IgD-negative memory B cell (primary cell): Measurements from ENCODE around the gene STRADB. TPM values are rescaled to one million over a fixed set of nuclear protein-coding genes. Genes with fewer than 3 reads are reported as not detected.

Source experiments
- H3K27ac Mint-ChIP-seq, 3 donors: one replicate each; pipeline ENCODE4 v1.8.0; 2020 to 2022; ENCODE audit warnings: mild to moderate bottlenecking in 3 of 3, mixed read lengths in 3 of 3, moderate library complexity in 1 of 3
- H3K27me3 Mint-ChIP-seq: one replicate; pipeline ENCODE4 v1.8.0; 2021; ENCODE audit warnings: mixed read lengths
- H3K36me3 Mint-ChIP-seq: one replicate; pipeline ENCODE4 v1.8.0; 2020; ENCODE audit warnings: mild to moderate bottlenecking, mixed read lengths
- H3K4me1 Mint-ChIP-seq, 3 donors: one replicate each; pipeline ENCODE4 v1.8.0; 2020 to 2022; ENCODE audit warnings: mixed read lengths in 3 of 3, mild to moderate bottlenecking in 1 of 3
- H3K4me3 Mint-ChIP-seq, 4 donors: one replicate each; pipeline ENCODE4 v1.8.0; 2020 to 2022; ENCODE audit warnings: mild to moderate bottlenecking in 4 of 4, mixed read lengths in 4 of 4, moderate library complexity in 3 of 4
- H3K9me3 Mint-ChIP-seq, 3 donors: one replicate each; pipeline ENCODE4 v1.8.0; 2020 to 2021; ENCODE audit warnings: mixed read lengths in 3 of 3, mild to moderate bottlenecking in 1 of 3
- polyA plus RNA-seq: library from polyadenylated mRNA; unstranded; fragments of 300-500 nt; fragmentation: Illumina TruSeq; gene quantifications from one replicate; pipeline ENCODE4 v1.2.3, GENCODE V29; 2021

Gene STRADB
- polyA plus RNA-seq, 1 donor from 2014 or later: 40.0 TPM

DNA sequence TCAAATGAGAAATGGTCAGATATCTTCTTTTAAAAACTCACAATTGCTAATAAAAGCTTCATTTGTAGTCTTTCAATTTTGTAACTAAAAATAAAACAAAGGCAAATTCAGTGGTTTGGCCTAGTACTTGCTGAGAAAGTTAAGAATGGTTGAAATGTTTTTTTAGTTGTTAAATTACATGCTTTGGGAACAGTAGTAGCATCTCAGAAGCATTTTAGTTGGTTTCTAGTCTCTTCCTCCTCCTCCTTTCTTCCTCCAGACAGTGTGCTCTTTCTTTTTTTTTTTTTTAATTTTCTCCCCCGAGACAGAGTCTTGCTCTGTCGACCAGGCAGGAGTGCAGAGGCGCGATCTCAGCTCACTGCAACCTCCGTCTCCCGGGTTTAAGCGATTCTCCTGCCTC lies 10.1 kb upstream of the STRADB start:
- Mint-ChIP-seq H3K36me3 (peaks cover 2% of the 10 kb centered on the region), H3K27me3 (no peaks in the 10 kb centered on the region), H3K4me3 (peak overlapping the region; percentile 47 to 89 (median 68)), H3K27ac (no peak overlapping the region), H3K9me3 (no peaks in the 10 kb centered on the region), H3K4me1 (peaks cover 11 to 38% (median 36%) of the 10 kb centered on the region in 3 donors)

DNA sequence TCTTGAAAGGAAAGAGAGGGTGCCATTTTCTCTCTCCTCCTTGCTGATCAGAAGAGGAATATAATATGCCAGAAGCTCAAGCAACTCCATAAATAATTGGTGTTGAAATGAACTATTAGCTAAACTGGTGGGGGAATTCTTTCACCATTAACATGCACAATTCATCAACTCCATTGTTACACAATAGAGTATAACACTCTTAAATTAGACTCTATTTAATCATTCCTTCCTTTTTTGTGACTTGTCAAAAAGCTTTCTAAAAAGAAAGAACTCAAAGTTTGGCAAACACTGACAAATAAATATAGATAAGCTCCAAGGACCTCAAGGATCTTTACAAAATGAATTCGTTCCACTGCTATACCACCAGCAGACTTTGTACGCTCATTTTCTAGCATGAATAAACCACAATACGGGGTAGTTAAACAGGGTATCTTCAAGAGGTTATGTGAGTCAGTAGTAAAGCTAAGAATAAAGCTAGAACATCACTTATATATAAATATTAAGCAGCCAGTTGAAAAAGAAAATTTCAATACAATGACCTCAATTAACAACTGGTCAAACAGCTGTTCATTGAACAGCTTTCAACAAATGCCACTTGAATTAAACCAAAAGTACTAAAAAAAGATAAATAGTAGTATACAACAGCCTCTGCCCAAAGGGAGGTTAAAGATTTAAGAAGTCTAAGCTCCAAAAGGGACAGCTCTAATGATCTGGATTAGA lies 6.6 kb upstream of the STRADB start:
- no peak overlapping the region for H3K27ac Mint-ChIP-seq

GRCh38 chr2:201447086-201447485 lies 4.5 kb upstream of the STRADB start:
- H3K9me3 Mint-ChIP-seq: no peaks in the 10 kb centered on the region
- H3K4me1 Mint-ChIP-seq: peaks cover 26 to 43% (median 40%) of the 10 kb centered on the region in 3 donors
- no peaks in the 10 kb centered on the region for H3K27me3 Mint-ChIP-seq
- H3K36me3 Mint-ChIP-seq: peaks cover 1% of the 10 kb centered on the region
- no peak overlapping the region for H3K27ac Mint-ChIP-seq
- H3K4me3 Mint-ChIP-seq: peak overlapping the region in 1 of 4 donors; percentile 23

More for the DNA sequence above, 6.6 kb upstream of the STRADB start:
- Mint-ChIP-seq H3K27me3 (no peaks in the 10 kb centered on the region), H3K9me3 (no peaks in the 10 kb centered on the region), H3K4me1 (peaks cover 29 to 54% (median 49%) of the 10 kb centered on the region in 3 donors), H3K4me3 (peak overlapping the region in 1 of 4 donors; percentile 28), H3K36me3 (peaks cover 1% of the 10 kb centered on the region)

DNA sequence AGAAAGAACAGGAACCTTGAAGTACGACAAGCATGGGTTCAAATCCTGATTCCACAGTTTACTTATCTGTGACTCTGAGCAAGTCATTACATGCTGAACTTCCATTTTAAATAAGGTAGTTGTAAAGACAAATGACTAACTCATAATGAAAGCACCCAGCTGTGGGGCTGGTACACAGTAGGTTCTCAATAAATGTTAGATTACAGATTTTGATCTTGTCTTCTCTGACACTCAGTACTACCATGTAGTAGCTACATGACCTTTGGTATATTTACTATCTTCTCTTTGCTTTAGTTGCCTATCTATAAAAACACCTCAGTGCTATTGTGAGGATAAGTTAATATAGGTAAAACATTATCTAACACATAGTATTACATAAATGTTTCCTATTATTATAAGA lies 3.5 kb upstream of the STRADB start:
- Mint-ChIP-seq H3K27me3 (no peaks in the 10 kb centered on the region), H3K4me1 (peaks cover 26 to 46% (median 43%) of the 10 kb centered on the region in 3 donors), H3K9me3 (no peaks in the 10 kb centered on the region), H3K4me3 (peak overlapping the region in 2 of 4 donors; percentile 46 to 83), H3K36me3 (peaks cover 1% of the 10 kb centered on the region), H3K27ac (no peak overlapping the region)

DNA sequence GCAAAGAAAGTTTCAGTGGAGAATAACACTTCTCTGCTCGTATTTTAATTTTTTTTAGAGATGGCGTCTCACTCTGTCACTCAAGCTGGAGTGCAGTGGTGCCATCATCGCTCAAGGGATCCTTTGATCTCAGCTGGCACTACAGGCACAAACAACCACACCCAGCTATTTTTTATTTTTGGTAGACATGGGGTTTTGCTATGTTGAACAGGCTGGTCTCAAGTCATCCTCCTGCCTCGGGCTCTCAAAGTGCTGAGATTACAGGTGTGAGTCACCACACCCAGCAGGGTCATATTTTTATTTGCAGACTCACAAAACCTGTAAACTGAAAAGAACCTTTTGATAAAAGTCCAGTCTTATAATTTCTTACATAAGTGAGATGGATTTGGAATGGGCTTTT lies 2.8 kb upstream of the STRADB start:
- Mint-ChIP-seq H3K36me3 (peaks cover 1% of the 10 kb centered on the region), H3K27me3 (no peaks in the 10 kb centered on the region), H3K9me3 (no peaks in the 10 kb centered on the region), H3K4me1 (peaks cover 26 to 48% (median 48%) of the 10 kb centered on the region in 3 donors), H3K4me3 (peak overlapping the region; percentile 49 to 83 (median 60)), H3K27ac (peak overlapping the region in 1 of 3 donors; percentile 76)

DNA sequence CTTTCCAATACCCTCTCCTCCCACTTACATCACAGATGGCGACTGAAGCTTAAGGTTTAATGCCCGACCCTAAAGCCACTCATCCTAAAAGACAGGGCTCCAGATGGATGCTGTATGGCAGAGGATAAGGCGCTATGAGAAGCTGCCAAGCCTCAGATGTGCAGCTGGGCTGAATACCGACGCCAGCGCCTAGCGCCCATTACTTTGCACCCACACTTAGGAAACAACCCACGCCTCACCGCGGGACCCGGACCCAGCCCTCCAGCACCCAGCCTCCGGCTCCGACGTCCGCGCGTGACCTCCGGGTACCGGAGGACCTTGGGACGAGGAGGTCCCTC lies 617 bp upstream of the STRADB start:
- H3K36me3 Mint-ChIP-seq: peaks cover 1% of the 10 kb centered on the region
- H3K4me3 Mint-ChIP-seq: peak overlapping the region; percentile 98 to 100 (median 99)
- no peaks in the 10 kb centered on the region for H3K27me3 Mint-ChIP-seq
- H3K27ac Mint-ChIP-seq: peak overlapping the region; percentile 96 to 99 (median 98)
- H3K9me3 Mint-ChIP-seq: no peaks in the 10 kb centered on the region
- H3K4me1 Mint-ChIP-seq: peaks cover 23 to 49% (median 39%) of the 10 kb centered on the region in 3 donors

GRCh38 chr2:201452058-201452921 lies 750 bp downstream of the STRADB start:
- Mint-ChIP-seq H3K27ac (peak overlapping the region; percentile 71 to 99 (median 96)), H3K36me3 (peaks cover 1% of the 10 kb centered on the region)

DNA sequence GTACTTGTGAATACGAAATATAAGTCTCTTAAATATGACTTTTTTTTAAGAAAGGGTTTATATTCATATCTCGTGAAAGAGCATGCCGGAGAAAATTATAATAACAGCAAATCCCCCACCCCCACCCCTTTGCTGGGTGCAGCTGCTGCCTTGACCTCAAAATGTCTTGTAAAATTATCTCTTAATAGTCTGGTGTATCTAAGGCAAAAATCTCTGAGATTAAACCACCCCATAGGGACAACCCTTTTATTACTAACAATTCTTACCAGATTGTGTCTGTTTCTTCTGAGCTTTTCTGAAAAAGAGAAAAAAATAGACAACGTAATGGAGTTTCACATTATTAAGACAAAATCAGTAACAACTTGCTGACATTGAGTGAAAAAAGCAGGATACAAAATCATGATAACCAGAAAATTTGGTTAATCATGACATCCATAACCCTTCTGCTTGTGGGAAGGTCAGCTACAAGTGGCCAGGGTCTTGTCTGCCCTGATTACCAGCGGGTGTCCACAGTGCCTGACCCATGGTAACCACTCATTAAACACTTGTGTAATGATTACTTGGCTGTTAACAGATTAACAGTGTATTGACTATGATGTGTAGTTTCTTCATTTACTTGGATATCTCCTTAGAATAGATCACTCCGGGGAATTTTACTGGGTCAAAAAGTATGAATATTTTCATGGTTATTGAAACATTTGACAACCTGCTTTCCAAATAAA lies 1.5 kb downstream of the STRADB start:
- Mint-ChIP-seq H3K4me3 (peak overlapping the region in 3 of 4 donors; percentile 27 to 100 (median 75)), H3K27ac (peak overlapping the region in 1 of 3 donors; percentile 99), H3K9me3 (no peaks in the 10 kb centered on the region), H3K36me3 (peaks cover 1% of the 10 kb centered on the region), H3K27me3 (no peaks in the 10 kb centered on the region), H3K4me1 (peaks cover 17 to 36% (median 22%) of the 10 kb centered on the region in 3 donors)

More at GRCh38 chr2:201452058-201452921, 750 bp downstream of the STRADB start:
- Mint-ChIP-seq H3K9me3 (no peaks in the 10 kb centered on the region), H3K4me1 (peaks cover 20 to 42% (median 29%) of the 10 kb centered on the region in 3 donors), H3K4me3 (peak overlapping the region; percentile 86 to 100 (median 91)), H3K27me3 (no peaks in the 10 kb centered on the region)

GRCh38 chr2:201458381-201458780 lies 6.8 kb downstream of the STRADB start:
- H3K27ac Mint-ChIP-seq: no peak overlapping the region

GRCh38 chr2:201460532-201460931 lies 9.0 kb downstream of the STRADB start:
- H3K4me3 Mint-ChIP-seq: no peak overlapping the region
- H3K36me3 Mint-ChIP-seq: peaks cover 27% of the 10 kb centered on the region
- H3K27ac Mint-ChIP-seq: no peak overlapping the region
- H3K9me3 Mint-ChIP-seq: peaks cover 0 to 3% (median 0%) of the 10 kb centered on the region in 3 donors
- peaks cover 2 to 4% (median 3%) of the 10 kb centered on the region in 3 donors for H3K4me1 Mint-ChIP-seq
- no peaks in the 10 kb centered on the region for H3K27me3 Mint-ChIP-seq

More at GRCh38 chr2:201458381-201458780, 6.8 kb downstream of the STRADB start:
- no peak overlapping the region for H3K4me3 Mint-ChIP-seq
- no peaks in the 10 kb centered on the region for H3K27me3 Mint-ChIP-seq
- H3K9me3 Mint-ChIP-seq: peaks cover 0 to 3% (median 0%) of the 10 kb centered on the region in 3 donors
- H3K36me3 Mint-ChIP-seq: peaks cover 22% of the 10 kb centered on the region
- peaks cover 2 to 15% (median 2%) of the 10 kb centered on the region in 3 donors for H3K4me1 Mint-ChIP-seq

GRCh38 chr2:201464547-201464946 lies 13.0 kb downstream of the STRADB start:
- Mint-ChIP-seq H3K4me3 (no peak overlapping the region), H3K4me1 (peaks cover 0 to 3% (median 2%) of the 10 kb centered on the region in 3 donors), H3K27ac (no peak overlapping the region), H3K36me3 (peaks cover 28% of the 10 kb centered on the region), H3K27me3 (no peaks in the 10 kb centered on the region), H3K9me3 (peaks cover 0 to 3% (median 0%) of the 10 kb centered on the region in 3 donors)

DNA sequence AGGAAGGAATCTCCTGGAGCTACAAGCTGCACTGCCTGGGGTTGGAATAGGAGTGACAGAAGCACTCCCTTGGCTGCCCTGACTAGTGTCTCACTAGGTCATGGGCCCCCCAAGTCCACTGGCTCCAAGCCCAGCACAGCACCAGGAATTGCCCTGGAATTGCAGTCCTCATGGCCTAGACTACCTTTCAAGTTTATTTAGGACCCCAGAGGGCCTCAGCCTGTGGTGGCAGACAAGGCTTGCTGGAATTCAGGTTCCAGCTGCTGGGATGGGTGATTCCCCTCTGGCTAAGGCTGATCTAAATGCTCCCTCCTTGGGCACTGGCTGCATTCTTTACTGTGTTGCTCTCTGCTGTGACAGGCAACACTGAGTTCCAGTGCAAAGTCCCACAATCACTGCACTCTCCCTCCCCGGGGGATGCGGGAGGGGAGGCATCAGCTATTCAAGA lies 14.0 kb downstream of the STRADB start:
- peaks cover 0 to under 1% (median 0%) of the 10 kb centered on the region in 3 donors for H3K9me3 Mint-ChIP-seq
- H3K36me3 Mint-ChIP-seq: peaks cover 25% of the 10 kb centered on the region
- H3K27ac Mint-ChIP-seq: no peak overlapping the region
- no peak overlapping the region for H3K4me3 Mint-ChIP-seq
- no peaks in the 10 kb centered on the region for H3K27me3 Mint-ChIP-seq
- peaks cover 0 to 3% (median 2%) of the 10 kb centered on the region in 3 donors for H3K4me1 Mint-ChIP-seq

DNA sequence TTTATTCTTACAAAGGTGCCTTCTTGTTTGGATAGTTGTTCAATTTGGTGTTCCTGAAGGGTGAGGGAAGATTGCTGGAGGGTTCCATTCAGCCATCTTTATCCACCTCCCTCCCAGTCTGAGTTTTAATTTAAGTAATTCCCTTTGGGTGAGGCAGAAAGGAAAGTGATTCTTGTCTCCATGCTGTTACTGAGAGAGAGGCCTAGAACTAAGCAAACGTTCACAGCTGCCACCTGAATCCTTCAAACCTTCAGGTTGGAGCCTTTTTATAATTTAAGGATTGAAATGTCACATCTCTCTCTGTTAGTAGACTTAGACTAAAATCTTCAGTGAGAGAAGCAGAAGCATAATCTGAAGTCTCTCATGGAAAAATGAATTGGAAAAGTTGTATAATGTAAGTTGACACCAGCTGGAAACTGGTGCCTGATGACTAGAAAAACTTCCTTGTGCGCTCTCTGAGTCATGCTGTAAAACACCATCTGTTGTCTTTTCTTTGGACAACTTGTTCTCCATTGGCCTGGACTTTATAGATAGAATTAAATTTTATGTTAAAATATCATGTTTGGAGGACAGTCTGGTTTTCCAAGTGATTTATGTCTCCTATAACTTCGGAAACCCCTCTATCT lies 14.6 kb downstream of the STRADB start:
- Mint-ChIP-seq H3K27ac (no peak overlapping the region), H3K4me1 (peaks cover 0 to 3% (median 2%) of the 10 kb centered on the region in 3 donors), H3K36me3 (peaks cover 27% of the 10 kb centered on the region), H3K9me3 (no peaks in the 10 kb centered on the region), H3K4me3 (no peak overlapping the region), H3K27me3 (no peaks in the 10 kb centered on the region)

DNA sequence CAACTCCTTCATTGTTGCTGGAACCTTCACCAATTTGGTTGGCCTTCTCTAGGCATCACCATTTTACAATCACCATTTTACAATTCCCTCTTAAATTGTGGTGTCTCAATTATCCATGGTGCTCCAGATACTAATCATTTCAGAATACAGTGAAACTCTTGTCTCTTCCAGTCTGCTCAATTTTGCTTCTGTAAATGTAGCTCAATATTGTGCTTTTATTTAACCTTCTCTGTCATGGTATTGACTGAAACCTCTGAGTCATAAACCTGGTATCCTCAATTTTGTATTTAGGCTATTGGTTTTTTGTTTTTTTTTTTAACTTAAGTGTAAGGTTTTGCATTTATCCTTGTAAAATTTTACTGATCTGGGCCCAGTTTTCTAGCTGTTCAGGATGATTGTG lies 16.1 kb downstream of the STRADB start:
- H3K4me1 Mint-ChIP-seq: peaks cover 0 to 2% (median 0%) of the 10 kb centered on the region in 3 donors
- peaks cover 17% of the 10 kb centered on the region for H3K36me3 Mint-ChIP-seq
- H3K9me3 Mint-ChIP-seq: no peaks in the 10 kb centered on the region
- H3K27ac Mint-ChIP-seq: no peak overlapping the region
- no peaks in the 10 kb centered on the region for H3K27me3 Mint-ChIP-seq
- H3K4me3 Mint-ChIP-seq: no peak overlapping the region
